ENCODE data around the gene MYO15B. TPM values are rescaled to one million over a fixed set of nuclear protein-coding genes. Genes with fewer than 3 reads are reported as not detected.

The MYO15B gene
- total and polyA plus RNA-seq, 2 experiments from 2014 or later, result 21.3 to 101 TPM

- Histone ChIP-seq H3K27ac (peak overlapping the region; percentile 88), H3K36me3 (no peaks in the 10 kb centered on the region)
These were observed 38.1 kb upstream of the MYO15B start for GRCh38 chr17:75549246-75550138.

GRCh38 chr17:75550139-75550465 lies 37.5 kb upstream of the MYO15B start:
- Histone ChIP-seq H3K4me3 (no peak overlapping the region), H3K27me3 (no peaks in the 10 kb centered on the region), H3K4me1 (ENCODE audit: low read depth) (peaks cover 30% of the 10 kb centered on the region), H3K9me3 (ENCODE audit: low read depth) (no peaks in the 10 kb centered on the region), H3K27ac (peak overlapping the region; percentile 88), H3K36me3 (no peaks in the 10 kb centered on the region)
- no peak for DNase-seq (ENCODE audit: low read depth in 1 of 2, low spot score in 1 of 2)
- TF ChIP-seq CTCF (IDR thresholded peaks at IDR 0.05; ENCODE audit: low read depth, low read length), result no peak

More at GRCh38 chr17:75549246-75550138, 38.1 kb upstream of the MYO15B start:
- peak in 1 of 2 donors; percentile 83 for DNase-seq (ENCODE audit: low read depth in 1 of 2, low spot score in 1 of 2)
- Histone ChIP-seq H3K4me3 (no peak overlapping the region), H3K9me3 (ENCODE audit: low read depth) (no peaks in the 10 kb centered on the region), H3K27me3 (no peaks in the 10 kb centered on the region), H3K4me1 (ENCODE audit: low read depth) (peaks cover 30% of the 10 kb centered on the region)
- no peak for TF ChIP-seq CTCF (IDR thresholded peaks at IDR 0.05; ENCODE audit: low read depth, low read length)

- Histone ChIP-seq H3K36me3 (no peaks in the 10 kb centered on the region), H3K27me3 (no peaks in the 10 kb centered on the region), H3K27ac (no peak overlapping the region), H3K9me3 (ENCODE audit: low read depth) (no peaks in the 10 kb centered on the region), H3K4me3 (no peak overlapping the region), H3K4me1 (ENCODE audit: low read depth) (peaks cover 30% of the 10 kb centered on the region)
- TF ChIP-seq CTCF (IDR thresholded peaks at IDR 0.05; ENCODE audit: low read depth, low read length), result no peak
- no peak for DNase-seq (ENCODE audit: low read depth in 1 of 2, low spot score in 1 of 2)
These were observed 36.3 kb upstream of the MYO15B start for GRCh38 chr17:75551266-75551665.

GRCh38 chr17:75552425-75553294 lies 34.9 kb upstream of the MYO15B start:
- H3K4me1 ChIP-seq (ENCODE audit: low read depth), result peaks cover 36% of the 10 kb centered on the region
- TF ChIP-seq CTCF (IDR thresholded peaks at IDR 0.05; ENCODE audit: low read depth, low read length), result no peak
- H3K36me3 ChIP-seq, result no peaks in the 10 kb centered on the region
- H3K4me3 ChIP-seq, result no peak overlapping the region
- peak overlapping the region; percentile 97 for H3K27ac ChIP-seq
- no peaks in the 10 kb centered on the region for H3K9me3 ChIP-seq (ENCODE audit: low read depth)
- no peaks in the 10 kb centered on the region for H3K27me3 ChIP-seq
- DNase-seq (ENCODE audit: low read depth in 1 of 2, low spot score in 1 of 2), result peak; percentile 50 to 69

- Histone ChIP-seq H3K9me3 (ENCODE audit: low read depth) (no peaks in the 10 kb centered on the region), H3K27me3 (no peaks in the 10 kb centered on the region), H3K27ac (peak overlapping the region; percentile 97), H3K4me3 (no peak overlapping the region), H3K36me3 (no peaks in the 10 kb centered on the region), H3K4me1 (ENCODE audit: low read depth) (peaks cover 38% of the 10 kb centered on the region)
- peak in 1 of 2 donors; percentile 4 for DNase-seq (ENCODE audit: low read depth in 1 of 2, low spot score in 1 of 2)
- TF ChIP-seq CTCF (IDR thresholded peaks at IDR 0.05; ENCODE audit: low read depth, low read length), result no peak
These were observed 34.1 kb upstream of the MYO15B start for GRCh38 chr17:75553295-75554110.
